Tibial nerve (tissue), 4 donors: ENCODE data around the gene ATP13A2.

ENCODE experiments used
- EP300 ChIP-seq, 2 donors: sonication (generic); formaldehyde crosslinking; IDR thresholded peaks; one replicate each; pipeline ENCODE4 v1.6.1; 2017; ENCODE audit warnings: antibody characterized with exemption in 2 of 2, mild to moderate bottlenecking in 1 of 2
- POLR2A ChIP-seq, 2 donors: fragments of 450-650 bp; IDR thresholded peaks; one replicate each; pipeline ENCODE4 v1.6.1; 2017; ENCODE audit warnings: antibody characterized with exemption in 2 of 2, mild to moderate bottlenecking in 2 of 2, moderate library complexity in 2 of 2
- TF ChIP-seq, protein P1 (sequence below), 5 experiments: fragments of 200-600 bp in 3 of 5; fragments of 450-650 bp in 2 of 5; sonication (generic) in 3 of 5; IDR thresholded peaks; one replicate each; pipeline ENCODE4 v1.5.1; 2016 to 2019; ENCODE audit warnings: antibody characterized with exemption in 5 of 5, mild to moderate bottlenecking in 3 of 5, moderate library complexity in 2 of 5

DNA sequence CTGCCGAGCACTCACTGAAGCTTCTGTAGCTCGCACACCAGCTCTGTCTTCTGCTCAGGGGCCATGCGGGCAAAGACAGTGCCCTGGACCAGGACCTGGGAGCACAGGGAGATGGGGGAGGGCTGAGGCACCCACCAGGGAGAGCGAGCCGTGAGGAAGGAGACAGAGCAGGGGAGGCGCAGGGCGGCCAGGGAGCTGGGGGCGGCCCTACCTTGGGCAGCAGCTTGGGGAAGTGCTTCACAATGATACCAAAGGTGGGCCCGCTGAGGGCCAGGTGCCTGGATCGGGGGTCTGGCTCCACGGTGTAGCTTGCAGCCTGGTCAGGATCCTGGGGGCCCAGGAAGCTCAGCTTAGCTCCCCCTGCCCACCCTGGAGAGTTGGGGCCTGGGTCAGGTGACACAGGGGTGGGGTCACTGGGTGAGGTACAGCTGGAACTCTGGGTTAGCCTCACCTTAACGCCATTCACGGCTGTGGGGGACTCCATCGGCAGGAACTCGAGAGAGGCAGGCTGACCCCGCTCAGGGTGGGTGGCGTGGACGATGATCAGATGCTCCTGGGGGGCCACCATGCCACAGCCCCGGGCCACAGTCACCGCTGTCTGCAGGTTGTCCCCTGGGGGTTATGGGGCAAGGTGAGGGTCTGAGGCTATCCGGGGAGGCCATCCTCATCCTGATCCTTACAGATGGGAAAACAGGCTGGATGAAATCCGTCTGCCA, 21.9 kb downstream of the ATP13A2 start:
- TF ChIP-seq, protein P1, sequence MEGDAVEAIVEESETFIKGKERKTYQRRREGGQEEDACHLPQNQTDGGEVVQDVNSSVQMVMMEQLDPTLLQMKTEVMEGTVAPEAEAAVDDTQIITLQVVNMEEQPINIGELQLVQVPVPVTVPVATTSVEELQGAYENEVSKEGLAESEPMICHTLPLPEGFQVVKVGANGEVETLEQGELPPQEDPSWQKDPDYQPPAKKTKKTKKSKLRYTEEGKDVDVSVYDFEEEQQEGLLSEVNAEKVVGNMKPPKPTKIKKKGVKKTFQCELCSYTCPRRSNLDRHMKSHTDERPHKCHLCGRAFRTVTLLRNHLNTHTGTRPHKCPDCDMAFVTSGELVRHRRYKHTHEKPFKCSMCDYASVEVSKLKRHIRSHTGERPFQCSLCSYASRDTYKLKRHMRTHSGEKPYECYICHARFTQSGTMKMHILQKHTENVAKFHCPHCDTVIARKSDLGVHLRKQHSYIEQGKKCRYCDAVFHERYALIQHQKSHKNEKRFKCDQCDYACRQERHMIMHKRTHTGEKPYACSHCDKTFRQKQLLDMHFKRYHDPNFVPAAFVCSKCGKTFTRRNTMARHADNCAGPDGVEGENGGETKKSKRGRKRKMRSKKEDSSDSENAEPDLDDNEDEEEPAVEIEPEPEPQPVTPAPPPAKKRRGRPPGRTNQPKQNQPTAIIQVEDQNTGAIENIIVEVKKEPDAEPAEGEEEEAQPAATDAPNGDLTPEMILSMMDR (IDR thresholded peaks at IDR 0.05) = no peak
- no peak for TF ChIP-seq EP300 (IDR thresholded peaks at IDR 0.05)
- TF ChIP-seq POLR2A (IDR thresholded peaks at IDR 0.05) = no peak
